IMR-90 (cell line): ENCODE data around the gene GPR27. TPM values are rescaled to one million over a fixed set of nuclear protein-coding genes. Genes with fewer than 3 reads are reported as not detected.

ENCODE experiments used
- ATAC-seq: fragments of 200-7000 bp; cut with Tn5 transposase; 2 replicates; pipeline ENCODE4 v1.9.1; 2020; ENCODE audit warnings: low read depth, mild to moderate bottlenecking, moderate library complexity
- BruUV-seq: library from RNA; stranded (reverse); fragments of 400-500 nt; replicated peaks from 2 replicates; lab custom pipeline; 2021; lab: Mats Ljungman, UMichigan
- CTCF ChIA-PET: fragments of 300-600 bp; formaldehyde crosslinking; extraction: SDS; loops from one replicate; lab custom pipeline; 2021; ENCODE audit warnings: antibody characterized with exemption; lab: Yijun Ruan, JAX
- POLR2A ChIA-PET: fragments of 300-600 bp; sonication (Branson Sonifier 250); formaldehyde crosslinking; loops from one replicate; lab custom pipeline; 2022; ENCODE audit warnings: antibody characterized with exemption; ENCODE audit not compliant: unreplicated experiment; lab: Charles Lee
- DNase-seq: peaks from one replicate; pipeline ENCODE4 v3.0.0; 2013
- H2AFZ ChIP-seq: replicated peaks from 2 replicates; pipeline ENCODE3; 2013; ENCODE audit warnings: low read length, mild to moderate bottlenecking; ENCODE audit not compliant: poor library complexity
- H2AK5ac ChIP-seq: 2 replicates; pipeline ENCODE4 v1.6.1; 2013; ENCODE audit warnings: low read depth, low read length, inconsistent platforms
- H2AK9ac ChIP-seq: replicated peaks from 2 replicates; pipeline ENCODE3; 2013; ENCODE audit warnings: mild to moderate bottlenecking, low read depth, low read length, moderate library complexity; ENCODE audit not compliant: poor library complexity
- H2BK120ac ChIP-seq: 2 replicates; pipeline ENCODE4 v1.6.1; 2013; ENCODE audit warnings: low read depth, low read length, inconsistent platforms
- H2BK15ac ChIP-seq: 3 replicates; pipeline ENCODE4 v1.6.1; 2013; ENCODE audit warnings: low read depth, low read length, inconsistent platforms
- H2BK20ac ChIP-seq: 2 replicates; pipeline ENCODE4 v1.6.1; 2013; ENCODE audit warnings: low read depth, mild to moderate bottlenecking, inconsistent platforms, low read length, moderate library complexity
- H2BK5ac ChIP-seq: 2 replicates; pipeline ENCODE4 v1.6.1; 2013; ENCODE audit warnings: mild to moderate bottlenecking, low read depth, low read length, inconsistent platforms; ENCODE audit not compliant: poor library complexity, severe bottlenecking
- H3K14ac ChIP-seq: replicated peaks from 2 replicates; pipeline ENCODE4 v1.6.1; 2013; ENCODE audit warnings: low read depth, low read length, inconsistent platforms
- H3K18ac ChIP-seq: 2 replicates; pipeline ENCODE4 v1.6.1; 2013; ENCODE audit warnings: low read depth, low read length, control low read depth
- H3K23ac ChIP-seq: 2 replicates; pipeline ENCODE4 v1.6.1; 2013; ENCODE audit warnings: low read depth, low read length, inconsistent platforms
- H3K27ac ChIP-seq: 2 replicates; pipeline ENCODE4 v1.5.1; 2013; ENCODE audit warnings: mild to moderate bottlenecking, control low read depth, low read length; ENCODE audit not compliant: insufficient read depth
- H3K27me3 ChIP-seq: 2 replicates; pipeline ENCODE4 v1.6.1; 2013; ENCODE audit warnings: low read length; ENCODE audit not compliant: control insufficient read depth, insufficient read depth
- H3K36me3 ChIP-seq: 2 replicates; pipeline ENCODE4 v1.6.1; 2013; ENCODE audit warnings: low read length, mixed read lengths; ENCODE audit not compliant: control insufficient read depth, insufficient read depth
- H3K4ac ChIP-seq: 2 replicates; pipeline ENCODE4 v1.6.1; 2013; ENCODE audit warnings: low read depth, low read length, inconsistent platforms
- H3K4me1 ChIP-seq: 2 replicates; pipeline ENCODE4 v1.6.1; 2013; ENCODE audit warnings: low read length, mixed read lengths; ENCODE audit not compliant: control insufficient read depth, insufficient read depth
- H3K4me2 ChIP-seq: 2 replicates; pipeline ENCODE4 v1.6.1; 2013; ENCODE audit warnings: low read depth, mild to moderate bottlenecking, control low read depth, low read length, moderate library complexity
- H3K4me3 ChIP-seq: 2 replicates; pipeline ENCODE4 v1.5.1; 2013; ENCODE audit warnings: low read depth, mild to moderate bottlenecking, control low read depth, low read length, moderate library complexity; ENCODE audit not compliant: insufficient read depth
- H3K56ac ChIP-seq: 2 replicates; pipeline ENCODE4 v1.6.1; 2013; ENCODE audit warnings: low read length, inconsistent platforms; ENCODE audit not compliant: insufficient read depth; ENCODE audit errors: extremely low read depth
- H3K79me1 ChIP-seq, 2 experiments: 2 replicates each; pipeline ENCODE4 v1.6.1; 2013; ENCODE audit warnings: low read length in 2 of 2, inconsistent platforms in 1 of 2, low read depth in 1 of 2
- H3K9ac ChIP-seq: 2 replicates; pipeline ENCODE4 v1.6.1; 2013; ENCODE audit warnings: low read depth, low read length, control low read depth
- H3K9me1 ChIP-seq: 2 replicates; pipeline ENCODE4 v1.6.1; 2013; ENCODE audit warnings: low read length, inconsistent platforms; ENCODE audit not compliant: insufficient read depth
- H3K9me3 ChIP-seq: 2 replicates; pipeline ENCODE4 v1.6.1; 2013; ENCODE audit warnings: low read length; ENCODE audit not compliant: control insufficient read depth, insufficient read depth
- H4K20me1 ChIP-seq: 2 replicates; pipeline ENCODE4 v1.6.1; 2013; ENCODE audit warnings: low read length, inconsistent platforms; ENCODE audit not compliant: insufficient read depth
- H4K5ac ChIP-seq: 2 replicates; pipeline ENCODE4 v1.6.1; 2013; ENCODE audit warnings: mild to moderate bottlenecking, low read depth, low read length, control low read depth
- H4K8ac ChIP-seq, 2 experiments: 2 replicates each; pipeline ENCODE4 v1.6.1; 2013; ENCODE audit warnings: low read depth in 2 of 2, low read length in 2 of 2, control low read depth in 1 of 2, inconsistent platforms in 1 of 2
- H4K91ac ChIP-seq: 2 replicates; pipeline ENCODE4 v1.6.1; 2013; ENCODE audit warnings: low read depth, low read length, inconsistent platforms; ENCODE audit not compliant: insufficient read depth
- BHLHE40 ChIP-seq: fragments of 150-350 bp; IDR thresholded peaks from 2 replicates; pipeline ENCODE4 v1.6.1; 2016; ENCODE audit warnings: mild to moderate bottlenecking, low read depth, low read length
- ELK1 ChIP-seq: fragments of 150-350 bp; IDR thresholded peaks from 2 replicates; pipeline ENCODE4 v1.6.1; 2016; ENCODE audit warnings: low read depth, mild to moderate bottlenecking, low read length, moderate library complexity, borderline replicate concordance
- RAD21 ChIP-seq: IDR thresholded peaks from 2 replicates; pipeline ENCODE4 v1.6.1; 2012; ENCODE audit warnings: low read length, improper control_type of control experiment
- SMC3 ChIP-seq: fragments of 150-350 bp; IDR thresholded peaks from 2 replicates; pipeline ENCODE4 v1.6.1; 2016; ENCODE audit warnings: low read depth, mild to moderate bottlenecking, antibody characterized with exemption, low read length, moderate library complexity
- WGBS, 2 experiments: methylation state at CpG; one replicate each; pipeline versions ENCODE4 v1.1.5 to v1.1.7; 2013; ENCODE audit warnings: missing lambda C conversion rate in 2 of 2; ENCODE audit not compliant: insufficient read length in 1 of 2; ENCODE audit errors: extremely low coverage in 2 of 2; 5-methylcytosine and 5-hydroxymethylcytosine counted together
- dilution Hi-C: fragments of 300-500 bp; cut with HindIII; formaldehyde crosslinking; loops from one replicate; pipeline ENCODE4 v1.14.3; 2018; ENCODE audit warnings: low sequenced_read_pairs; ENCODE audit not compliant: unreplicated experiment
- in situ Hi-C: fragments of 300-500 bp; cut with MboI; formaldehyde crosslinking; loops from 3 replicates; pipeline ENCODE4 v1.14.3; 2019; ENCODE audit warnings: low sequenced_read_pairs, inconsistent platforms, mixed read lengths
- intact Hi-C: fragments of 100-400 bp; cut with micrococcal nuclease; formaldehyde crosslinking; loops from 2 replicates; pipeline ENCODE4 v1.10.0; 2022
- polyA plus RNA-seq, 3 experiments: library from polyadenylated mRNA; depleted of rRNA; stranded (reverse); fragments of >200 nt; gene quantifications; 2 replicates each; pipeline ENCODE4 v1.2.3, GENCODE V29; 2012; ENCODE audit warnings: low replicate concordance in 1 of 3
- total RNA-seq: library from RNA; depleted of rRNA; stranded (reverse); fragments of >200 nt; gene quantifications from 2 replicates; pipeline ENCODE4 v1.2.3, GENCODE V29; 2012

GPR27 gene
- total and polyA plus RNA-seq, 2 of the 4 experiments (the other 2 are of a cell fraction): not detected

- CTCF ChIA-PET: interaction anchor here (0.5 to 1.0 kb wide), 3 partner anchors 13 to 922 kb away, joined by 3 read pairs; no protein-coding TSS in a partner anchor
- H3K18ac ChIP-seq: no peak overlapping the region
- H2BK20ac ChIP-seq: no peak overlapping the region
- in situ Hi-C loops: no loop called here
- no peak overlapping the region for H3K14ac ChIP-seq
- no peak overlapping the region for H4K91ac ChIP-seq
- no peak overlapping the region for H3K23ac ChIP-seq
- no peak overlapping the region for H2BK120ac ChIP-seq
- H2BK5ac ChIP-seq: no peak overlapping the region
- H3K4me1 ChIP-seq: no peaks in the 10 kb centered on the region
- BruUV-seq: no TSS peak
- no peak overlapping the region for H3K56ac ChIP-seq
- H4K5ac ChIP-seq: no peak overlapping the region
- DNase-seq (no peak), ATAC-seq (no peak)
- H3K27ac ChIP-seq: no peak overlapping the region
- H3K36me3 ChIP-seq: no peaks in the 10 kb centered on the region
- WGBS, 2 experiments: 20% methylated on average over 2 of the region's 4 CpGs; no CpG with 5 or more reads in 1 of the 2 experiments
- no peaks in the 10 kb centered on the region for H3K9me3 ChIP-seq
- intact Hi-C loops: loop anchor here (5.0 to 10.0 kb wide), 2 partner anchors 132 to 1355 kb away; no protein-coding TSS in a partner anchor
- peaks cover 29% of the 10 kb centered on the region for H3K27me3 ChIP-seq
- no peak overlapping the region for H3K9ac ChIP-seq
- no peaks in the 10 kb centered on the region for H4K20me1 ChIP-seq
- POLR2A ChIA-PET: no interaction called here
- H2AK5ac ChIP-seq: no peak overlapping the region
- H3K4me3 ChIP-seq: no peak overlapping the region
- H2AFZ ChIP-seq: no peak overlapping the region
- dilution Hi-C loops: no loop called here
- H2BK15ac ChIP-seq: no peak overlapping the region
- H3K4me2 ChIP-seq: no peak overlapping the region
- H2AK9ac ChIP-seq: no peak overlapping the region
- H3K9me1 ChIP-seq: peaks cover 4% of the 10 kb centered on the region; the same call in 1 of the 2 replicates
- no peak overlapping the region for H4K8ac ChIP-seq
- no peak overlapping the region for H3K4ac ChIP-seq
- TF ChIP-seq RAD21 (no peak), BHLHE40 (no peak), ELK1 (no peak), SMC3 (no peak)
- no peaks in the 10 kb centered on the region for H3K79me1 ChIP-seq
These were observed 21.0 kb upstream of the GPR27 start for GRCh38 chr3:71732637-71733036.
